Endothelial cell (in vitro differentiated cells): ENCODE results near the gene CATSPERZ. TPM values are rescaled to one million over a fixed set of nuclear protein-coding genes. Genes with fewer than 3 reads are reported as not detected.

Source experiments
- DNase-seq: peaks from one replicate; pipeline ENCODE4 v3.0.0; 2021; ENCODE audit warnings: low spot score
- H3K27ac Mint-ChIP-seq: one replicate; pipeline ENCODE4 v1.8.0; 2021; ENCODE audit warnings: mixed read lengths, inconsistent platforms; ENCODE audit not compliant: unreplicated experiment
- H3K27me3 Mint-ChIP-seq: one replicate; pipeline ENCODE4 v1.8.0; 2021; ENCODE audit warnings: mild to moderate bottlenecking, moderate library complexity, mixed read lengths, inconsistent platforms; ENCODE audit not compliant: unreplicated experiment
- H3K36me3 Mint-ChIP-seq: one replicate; pipeline ENCODE4 v1.8.0; 2021; ENCODE audit warnings: mild to moderate bottlenecking, low read depth, mixed read lengths, inconsistent platforms; ENCODE audit not compliant: unreplicated experiment
- H3K4me1 Mint-ChIP-seq: one replicate; pipeline ENCODE4 v1.8.0; 2021; ENCODE audit warnings: mild to moderate bottlenecking, mixed read lengths, inconsistent platforms; ENCODE audit not compliant: unreplicated experiment
- H3K4me3 Mint-ChIP-seq: one replicate; pipeline ENCODE4 v1.8.0; 2021; ENCODE audit warnings: mild to moderate bottlenecking, mixed read lengths, inconsistent platforms; ENCODE audit not compliant: unreplicated experiment
- H3K9me3 Mint-ChIP-seq: one replicate; pipeline ENCODE4 v1.8.0; 2021; ENCODE audit warnings: mixed read lengths, inconsistent platforms; ENCODE audit not compliant: unreplicated experiment
- total RNA-seq: library from RNA; stranded (reverse); fragmentation: NEBNext Ultra II Directional; extraction: Animal tissue kit (Norgen Biotek cat#: 25700); gene quantifications from one replicate; pipeline ENCODE4 v1.2.1, GENCODE V29; 2021; ENCODE audit not compliant: unreplicated experiment
- TF ChIP-seq, protein P1 (sequence below): fragments of 200-600 bp; sonication (generic); IDR thresholded peaks from one replicate; pipeline ENCODE4 v1.5.0; 2021; ENCODE audit warnings: antibody characterized with exemption; ENCODE audit not compliant: unreplicated experiment

The CATSPERZ gene
- total RNA-seq, 1 donor from 2014 or later: 0.38 TPM

- Mint-ChIP-seq H3K4me1 (peaks cover 11% of the 10 kb centered on the region), H3K9me3 (no peaks in the 10 kb centered on the region), H3K27me3 (peaks cover 31% of the 10 kb centered on the region), H3K27ac (no peak overlapping the region), H3K36me3 (peaks cover 9% of the 10 kb centered on the region), H3K4me3 (no peak overlapping the region)
- TF ChIP-seq, protein P1, sequence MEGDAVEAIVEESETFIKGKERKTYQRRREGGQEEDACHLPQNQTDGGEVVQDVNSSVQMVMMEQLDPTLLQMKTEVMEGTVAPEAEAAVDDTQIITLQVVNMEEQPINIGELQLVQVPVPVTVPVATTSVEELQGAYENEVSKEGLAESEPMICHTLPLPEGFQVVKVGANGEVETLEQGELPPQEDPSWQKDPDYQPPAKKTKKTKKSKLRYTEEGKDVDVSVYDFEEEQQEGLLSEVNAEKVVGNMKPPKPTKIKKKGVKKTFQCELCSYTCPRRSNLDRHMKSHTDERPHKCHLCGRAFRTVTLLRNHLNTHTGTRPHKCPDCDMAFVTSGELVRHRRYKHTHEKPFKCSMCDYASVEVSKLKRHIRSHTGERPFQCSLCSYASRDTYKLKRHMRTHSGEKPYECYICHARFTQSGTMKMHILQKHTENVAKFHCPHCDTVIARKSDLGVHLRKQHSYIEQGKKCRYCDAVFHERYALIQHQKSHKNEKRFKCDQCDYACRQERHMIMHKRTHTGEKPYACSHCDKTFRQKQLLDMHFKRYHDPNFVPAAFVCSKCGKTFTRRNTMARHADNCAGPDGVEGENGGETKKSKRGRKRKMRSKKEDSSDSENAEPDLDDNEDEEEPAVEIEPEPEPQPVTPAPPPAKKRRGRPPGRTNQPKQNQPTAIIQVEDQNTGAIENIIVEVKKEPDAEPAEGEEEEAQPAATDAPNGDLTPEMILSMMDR: no peak
- no peak for DNase-seq
These were observed 8.3 kb upstream of the CATSPERZ start for GRCh38 chr11:64291752-64292459.

GRCh38 chr11:64292460-64293254 is 7.5 kb upstream of the CATSPERZ start:
- Mint-ChIP-seq H3K4me3 (no peak overlapping the region), H3K36me3 (peaks cover 9% of the 10 kb centered on the region), H3K27me3 (peaks cover 36% of the 10 kb centered on the region), H3K9me3 (no peaks in the 10 kb centered on the region), H3K4me1 (peaks cover 14% of the 10 kb centered on the region), H3K27ac (no peak overlapping the region)
- TF ChIP-seq, protein P1: no peak
- DNase-seq: no peak

GRCh38 chr11:64294774-64295173 is 5.4 kb upstream of the CATSPERZ start:
- H3K27me3 Mint-ChIP-seq: peaks cover 40% of the 10 kb centered on the region
- peaks cover 16% of the 10 kb centered on the region for H3K4me1 Mint-ChIP-seq
- no peak overlapping the region for H3K27ac Mint-ChIP-seq
- no peaks in the 10 kb centered on the region for H3K9me3 Mint-ChIP-seq
- DNase-seq: no peak
- H3K36me3 Mint-ChIP-seq: peaks cover 4% of the 10 kb centered on the region
- TF ChIP-seq, protein P1: no peak
- H3K4me3 Mint-ChIP-seq: no peak overlapping the region

- Mint-ChIP-seq H3K27me3 (peaks cover 36% of the 10 kb centered on the region), H3K4me3 (no peak overlapping the region), H3K27ac (no peak overlapping the region), H3K36me3 (peaks cover under 1% of the 10 kb centered on the region), H3K9me3 (no peaks in the 10 kb centered on the region), H3K4me1 (peaks cover 13% of the 10 kb centered on the region)
- TF ChIP-seq, protein P1: no peak
- no peak for DNase-seq
These were observed 4.4 kb upstream of the CATSPERZ start for GRCh38 chr11:64295760-64296159.

DNA sequence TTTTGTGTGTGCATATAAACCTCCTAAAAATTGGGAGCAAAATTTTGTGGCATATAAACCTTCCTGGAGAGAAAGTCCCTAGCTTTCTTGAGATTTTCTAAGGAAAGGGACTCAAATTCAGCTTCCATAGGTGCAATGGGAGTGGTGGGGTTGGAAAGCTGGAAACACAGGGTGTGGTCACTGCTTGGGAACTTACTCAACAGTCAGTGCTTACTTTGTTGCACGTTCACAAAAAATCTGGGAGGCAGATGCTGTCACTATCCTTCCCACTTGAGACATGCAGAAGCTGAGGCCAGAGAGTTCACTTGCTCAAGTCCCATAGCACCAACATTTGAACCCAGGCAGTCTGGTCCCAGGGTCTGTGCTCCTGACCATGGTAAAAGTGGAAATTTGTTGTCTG is 3.9 kb upstream of the CATSPERZ start:
- H3K4me1 Mint-ChIP-seq: peaks cover 11% of the 10 kb centered on the region
- TF ChIP-seq, protein P1: no peak
- H3K27ac Mint-ChIP-seq: no peak overlapping the region
- no peak overlapping the region for H3K4me3 Mint-ChIP-seq
- peaks cover 34% of the 10 kb centered on the region for H3K27me3 Mint-ChIP-seq
- no peaks in the 10 kb centered on the region for H3K9me3 Mint-ChIP-seq
- no peaks in the 10 kb centered on the region for H3K36me3 Mint-ChIP-seq
- no peak for DNase-seq
